HG03135 (cell line): ENCODE data around the gene KCNQ1OT1.

Experiments used
- ATAC-seq: cut with Tn5 transposase; IDR thresholded peaks from one replicate; pipeline ENCODE4 v1.9.1; 2021; ENCODE audit warnings: mild to moderate bottlenecking, moderate library complexity; ENCODE audit not compliant: unreplicated experiment

Gene KCNQ1OT1

DNA sequence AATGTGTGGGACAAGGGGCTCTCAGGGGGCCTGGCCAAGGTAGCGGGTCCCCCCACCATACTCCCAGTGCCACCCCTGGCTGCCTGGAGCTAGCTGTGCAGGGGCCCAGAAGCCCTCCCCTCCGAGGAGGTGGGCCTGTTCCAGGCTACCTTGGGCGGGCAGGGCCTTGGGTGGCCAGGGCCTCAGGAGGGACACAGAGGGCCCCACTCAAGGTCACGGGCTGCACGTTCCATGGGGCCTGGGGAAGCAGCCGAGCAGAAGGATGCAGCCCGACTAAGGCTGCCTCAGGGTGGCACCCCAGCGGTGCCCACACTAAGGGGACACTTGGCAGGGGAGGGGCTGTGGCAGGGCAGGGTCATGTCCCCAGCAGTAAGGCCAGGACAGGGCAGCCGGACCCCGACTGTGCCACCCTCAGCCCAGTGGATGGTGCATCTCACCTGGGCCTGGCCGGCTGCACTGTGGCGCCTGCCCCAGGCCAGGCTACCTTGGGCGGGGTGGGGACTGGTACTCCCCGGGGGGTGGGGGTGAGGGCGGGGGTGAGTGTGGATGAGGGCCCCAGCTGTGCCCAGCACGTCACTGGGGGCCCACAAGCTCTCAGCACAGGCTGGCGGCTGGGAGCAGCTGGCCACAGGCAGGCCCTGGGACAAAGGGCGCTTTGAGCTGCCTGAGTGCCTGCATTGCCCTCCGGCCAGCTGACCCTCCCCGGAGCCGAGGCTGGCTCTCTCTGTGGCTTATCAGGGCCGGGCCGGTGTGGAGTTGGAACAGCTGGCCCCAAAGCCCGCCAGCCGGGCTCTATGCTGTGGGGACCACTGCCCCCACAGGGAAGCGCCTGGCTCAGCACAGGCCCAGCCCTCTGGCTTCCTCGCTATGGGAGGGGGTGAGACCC lies 137.9 kb downstream of the KCNQ1OT1 start:
- no peak for ATAC-seq

DNA sequence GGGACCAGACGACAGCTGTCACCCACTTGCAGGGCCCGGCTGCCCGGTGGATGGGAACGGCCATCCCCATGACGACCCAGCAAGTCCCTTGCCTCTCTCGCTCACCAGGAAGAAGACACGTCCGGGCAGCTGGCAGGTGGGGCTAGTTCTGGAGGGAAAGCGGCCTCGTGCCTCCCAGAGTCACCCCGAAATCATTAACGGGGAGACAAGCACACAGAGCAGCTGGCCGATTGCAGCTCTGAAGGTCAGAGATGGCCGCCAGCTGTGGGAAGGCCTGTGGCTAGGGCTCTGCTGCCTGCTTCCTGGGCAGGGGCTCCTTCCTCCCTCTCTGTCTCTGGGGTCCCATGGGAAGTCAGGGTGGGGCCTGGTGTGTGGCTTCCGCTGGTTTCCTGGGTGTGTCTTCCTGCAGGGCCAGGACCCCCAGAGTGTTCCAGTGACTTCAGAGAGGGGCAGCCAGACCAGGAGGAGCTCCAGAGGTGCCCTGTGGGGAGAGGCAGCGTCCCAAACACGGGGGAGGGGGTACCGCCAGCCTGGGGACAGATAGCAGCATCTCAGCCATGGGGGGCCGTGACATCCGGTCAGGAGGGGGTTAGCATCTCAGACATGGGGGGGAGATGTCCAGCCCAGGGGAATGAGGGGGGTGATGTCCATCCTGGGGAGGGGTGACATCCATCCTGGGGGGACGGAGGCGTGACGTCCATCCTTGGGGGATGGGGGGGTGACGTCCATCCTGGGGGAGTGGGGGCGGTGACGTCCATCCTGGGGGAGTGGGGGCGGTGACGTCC lies 140.1 kb downstream of the KCNQ1OT1 start:
- no peak for ATAC-seq

DNA sequence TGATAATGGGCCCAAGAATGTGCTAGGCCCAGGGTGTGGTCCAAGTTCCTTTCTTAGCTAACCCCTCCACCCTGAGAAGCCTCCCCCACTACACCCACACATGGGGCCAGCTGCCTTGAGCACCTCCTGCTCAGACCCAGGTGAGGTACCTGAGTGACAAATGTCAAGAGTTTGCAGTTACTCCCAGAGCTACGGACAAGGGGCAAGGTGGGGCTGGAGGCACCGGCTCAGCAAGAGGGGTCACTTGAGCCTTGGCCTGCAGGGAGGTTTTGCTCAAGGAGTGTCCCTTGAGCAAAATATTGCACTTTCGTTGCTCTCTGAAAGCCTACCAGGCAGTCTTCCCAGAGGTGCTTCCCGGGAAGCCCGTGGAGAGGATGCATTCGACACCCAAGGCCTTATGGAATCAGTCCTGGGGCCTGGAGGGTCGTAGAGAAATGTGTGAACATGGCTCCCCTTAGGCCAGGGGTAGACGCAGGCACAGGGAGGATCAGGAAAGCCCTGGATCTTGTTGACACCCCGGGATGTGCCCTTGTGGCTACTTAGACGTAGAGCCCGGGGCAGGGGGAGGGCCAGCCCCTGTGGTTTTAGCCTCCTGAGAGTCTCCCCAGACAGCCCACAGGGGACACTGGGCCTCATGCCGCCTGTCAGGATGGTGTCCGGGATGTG lies 140.8 kb downstream of the KCNQ1OT1 start:
- no peak for ATAC-seq

DNA sequence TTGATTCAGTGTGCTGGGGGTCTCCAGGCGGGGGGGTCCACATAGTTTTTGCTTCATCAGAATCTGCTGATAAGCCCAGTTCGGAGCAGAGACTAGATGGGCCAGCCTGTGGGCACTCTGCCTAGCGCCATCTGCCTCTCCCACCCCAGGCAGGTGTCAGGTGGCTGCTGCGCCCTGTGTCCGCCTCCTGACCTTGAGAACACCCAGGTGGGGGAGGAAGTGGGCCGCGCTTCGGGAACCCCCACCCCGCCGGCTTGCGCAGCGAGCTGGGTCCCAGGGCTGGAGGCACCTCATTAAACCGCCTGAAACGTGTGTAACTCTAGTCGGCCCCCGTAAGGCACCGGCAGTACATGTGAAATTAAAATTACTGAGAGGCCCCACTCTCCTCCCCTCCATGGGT lies 141.4 kb downstream of the KCNQ1OT1 start:
- no peak for ATAC-seq
